CD4-positive, alpha-beta T cell treated with Interleukin-4 for 1 hour (primary cell): Measurements from ENCODE around the gene SGK2.

Experiments
- DNase-seq, 2 donors: peaks; one replicate each; pipeline ENCODE4 v3.0.0-alpha.2; 2020 to 2022

The SGK2 gene

DNA sequence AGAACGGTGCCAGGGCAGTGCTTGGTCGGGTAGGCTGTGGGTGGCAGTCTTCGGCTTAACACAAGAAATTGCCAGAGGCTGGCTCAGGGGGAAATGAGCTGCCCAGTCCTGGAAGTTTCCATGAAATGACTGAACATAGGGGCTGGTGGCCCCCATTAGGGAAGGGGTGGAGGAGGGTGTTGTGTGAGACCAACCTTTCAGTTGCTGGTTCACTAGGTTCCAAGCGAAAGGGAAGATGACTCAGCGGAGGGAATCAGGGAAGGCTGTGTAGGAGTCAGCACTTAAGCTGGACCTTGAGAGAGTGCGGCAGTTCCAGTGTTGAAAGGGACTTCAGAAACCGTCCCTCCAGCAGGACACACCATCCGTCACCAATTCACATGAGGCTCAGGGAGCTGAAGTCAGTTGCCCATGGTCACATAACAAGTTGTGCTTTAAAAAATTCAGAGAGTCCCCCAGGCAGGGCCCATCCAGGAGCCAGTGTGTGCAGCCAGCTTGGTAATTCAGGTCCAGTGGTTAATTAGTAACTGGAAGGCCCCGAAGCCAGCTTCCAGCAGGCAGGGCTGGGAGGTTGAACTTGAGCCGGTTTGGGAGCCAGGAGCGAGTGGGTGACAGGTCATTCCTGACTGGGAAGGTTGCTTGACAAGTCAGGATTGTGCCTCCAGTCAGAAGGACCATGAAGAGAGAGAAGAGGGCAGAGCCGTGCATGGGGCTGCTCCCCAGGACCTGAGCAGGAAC lies at the start of gene SGK2:
SGK2 (plus strand) TSS at position 616 of the 735 bp plus-strand sequence. CDS start 7,469 bp downstream, outside the sequence.
- no peak for DNase-seq

- no peak for DNase-seq
These were observed 46.9 kb upstream of the SGK2 start for GRCh38 chr20:43511879-43512278.

GRCh38 chr20:43513372-43513930 lies 45.4 kb upstream of the SGK2 start:
- no peak for DNase-seq

GRCh38 chr20:43513931-43514647 lies 44.7 kb upstream of the SGK2 start:
- DNase-seq = peak; percentile 97 to 98

GRCh38 chr20:43514648-43514999 lies 44.2 kb upstream of the SGK2 start:
- DNase-seq = no peak

- no peak for DNase-seq
These were observed 43.2 kb upstream of the SGK2 start for GRCh38 chr20:43515628-43516027.

DNA sequence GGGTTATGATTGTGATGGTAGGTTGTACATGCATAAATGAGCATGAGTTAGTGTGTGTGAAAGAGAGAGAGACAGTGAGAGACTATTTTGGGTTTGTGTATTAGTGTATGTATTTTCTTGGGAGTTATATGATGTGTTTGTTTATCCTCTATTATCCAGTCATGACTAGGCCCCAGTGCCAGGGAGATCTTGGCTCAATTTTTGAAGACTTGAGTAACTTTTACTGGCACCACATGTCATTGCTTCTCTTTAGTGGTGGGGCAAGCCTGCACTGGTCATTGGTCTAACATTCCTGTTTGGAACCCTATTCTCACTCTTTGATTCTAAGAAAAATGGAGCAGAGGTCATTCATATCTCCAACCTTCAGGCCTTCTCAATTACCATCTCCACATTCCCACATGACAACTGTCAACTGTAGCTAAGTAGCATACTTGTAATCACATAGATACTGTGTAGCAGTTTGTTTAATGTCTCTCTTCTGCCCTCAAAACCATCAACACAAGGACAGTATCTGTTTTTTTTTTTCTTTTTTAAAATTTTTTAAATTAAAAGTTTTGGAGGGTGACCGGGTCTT lies 42.5 kb upstream of the SGK2 start:
- no peak for DNase-seq

DNA sequence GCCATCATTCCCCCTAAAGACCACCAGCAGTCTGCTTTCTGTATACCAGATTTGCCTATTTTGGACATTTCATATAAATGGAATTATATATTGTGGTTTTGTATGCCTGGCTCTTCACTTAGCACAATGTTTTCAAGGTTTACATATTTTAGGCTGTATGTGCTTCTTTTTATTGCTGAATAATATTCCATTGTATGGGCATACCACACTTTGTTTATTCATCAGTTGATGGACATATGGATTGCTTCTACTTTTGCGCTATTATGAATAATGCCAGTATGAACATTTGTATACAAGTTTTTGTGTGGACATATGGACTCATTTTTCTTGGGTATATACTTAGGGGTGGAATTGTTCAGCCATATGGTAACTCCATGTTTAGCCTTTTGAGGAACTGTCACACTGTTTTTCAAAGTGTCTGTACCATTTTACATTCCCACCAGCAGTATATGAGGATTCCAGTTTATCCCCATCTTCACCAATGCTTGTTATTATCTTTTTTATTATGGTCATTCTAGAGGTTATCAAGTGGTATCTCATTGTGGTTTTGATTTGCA lies 38.7 kb upstream of the SGK2 start:
- DNase-seq = no peak

- no peak for DNase-seq
These were observed 33.8 kb upstream of the SGK2 start for GRCh38 chr20:43525021-43525420.

DNA sequence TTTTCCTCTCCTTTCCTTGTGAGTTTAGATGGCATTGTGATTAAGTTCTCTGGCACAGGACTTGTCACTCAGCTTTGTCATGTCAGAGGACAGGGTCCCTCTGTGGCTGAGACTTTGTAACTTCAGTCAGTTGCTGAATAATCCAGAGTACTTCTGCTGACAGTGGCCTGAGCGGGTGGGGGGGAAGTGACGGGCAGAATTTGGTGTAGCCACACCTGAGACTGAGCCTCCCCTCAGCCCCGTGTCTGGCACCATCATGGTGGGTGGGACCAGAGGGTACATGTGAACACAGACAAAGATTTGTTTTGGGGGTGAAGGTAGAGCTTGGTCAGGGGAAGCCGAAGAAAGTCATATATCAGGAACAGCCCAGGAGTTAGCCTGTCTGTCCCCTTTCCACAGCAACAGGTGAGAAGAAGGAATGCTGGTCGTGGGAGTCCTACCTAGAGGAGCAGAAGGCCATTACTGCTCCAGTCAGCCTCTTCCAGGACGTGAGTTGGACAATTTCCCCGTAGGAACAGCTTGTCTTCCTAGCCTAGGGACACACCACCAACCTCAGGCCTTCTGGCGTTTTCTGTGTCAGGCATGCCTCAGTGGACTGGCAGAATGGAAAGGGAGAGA lies 30.5 kb upstream of the SGK2 start:
- no peak for DNase-seq

GRCh38 chr20:43529051-43529450 lies 29.8 kb upstream of the SGK2 start:
- no peak for DNase-seq

DNA sequence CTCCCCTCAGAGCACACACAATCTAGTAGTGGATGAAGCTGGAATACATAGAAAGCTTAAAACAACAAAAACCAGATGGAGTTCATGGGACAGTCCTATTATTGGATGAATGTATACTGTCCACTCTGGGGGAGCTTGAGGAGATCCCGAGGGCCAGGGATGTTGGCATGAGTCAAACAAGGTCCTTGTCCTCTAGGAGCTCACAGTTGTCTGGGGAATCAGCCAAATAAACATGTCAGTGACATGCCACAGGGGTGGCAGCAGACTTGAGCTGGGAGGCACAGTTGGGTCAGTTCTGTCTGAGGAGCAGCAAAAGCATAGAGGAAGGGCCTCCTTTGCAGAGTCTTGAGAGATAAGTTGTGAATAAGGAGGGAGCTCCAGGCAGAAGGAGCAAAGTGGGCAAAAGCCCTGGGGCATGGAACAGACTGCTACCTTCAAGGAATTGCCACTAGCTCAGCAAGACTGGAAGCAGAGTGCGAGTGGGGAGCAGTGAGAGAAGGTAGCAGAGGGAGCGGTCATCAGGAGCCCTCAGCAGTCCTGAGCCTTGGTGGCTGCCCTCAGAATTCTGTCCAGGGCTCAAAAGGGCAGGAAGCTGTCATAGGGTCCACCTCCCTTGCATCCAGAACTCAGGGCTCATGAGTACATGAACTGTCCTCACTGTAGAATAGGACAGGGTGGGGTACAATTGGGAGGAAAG lies 29.2 kb upstream of the SGK2 start:
- DNase-seq = no peak

- DNase-seq = no peak
These were observed 28.3 kb upstream of the SGK2 start for GRCh38 chr20:43530321-43531090.

DNA sequence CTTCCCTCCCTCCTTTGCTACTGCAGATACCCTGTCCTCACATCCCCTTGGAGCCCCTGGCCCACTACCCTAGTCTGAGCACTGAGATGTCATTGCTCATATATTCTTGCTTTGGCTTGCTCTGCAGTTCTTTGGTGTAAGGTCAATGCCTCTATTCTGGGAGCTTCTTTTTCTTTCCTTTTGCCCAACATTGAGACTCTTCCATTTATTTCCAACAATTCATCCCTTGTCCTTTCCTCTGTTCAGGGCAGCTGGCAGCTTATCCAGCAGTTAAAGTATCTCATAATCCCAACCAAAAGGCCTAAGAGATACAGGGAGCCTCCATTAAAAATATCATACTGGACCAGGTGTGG lies 27.8 kb upstream of the SGK2 start:
- DNase-seq = no peak

- no peak for DNase-seq
These were observed 26.3 kb upstream of the SGK2 start for GRCh38 chr20:43532416-43533055.

- no peak for DNase-seq
These were observed 25.8 kb upstream of the SGK2 start for GRCh38 chr20:43533060-43533459.

DNA sequence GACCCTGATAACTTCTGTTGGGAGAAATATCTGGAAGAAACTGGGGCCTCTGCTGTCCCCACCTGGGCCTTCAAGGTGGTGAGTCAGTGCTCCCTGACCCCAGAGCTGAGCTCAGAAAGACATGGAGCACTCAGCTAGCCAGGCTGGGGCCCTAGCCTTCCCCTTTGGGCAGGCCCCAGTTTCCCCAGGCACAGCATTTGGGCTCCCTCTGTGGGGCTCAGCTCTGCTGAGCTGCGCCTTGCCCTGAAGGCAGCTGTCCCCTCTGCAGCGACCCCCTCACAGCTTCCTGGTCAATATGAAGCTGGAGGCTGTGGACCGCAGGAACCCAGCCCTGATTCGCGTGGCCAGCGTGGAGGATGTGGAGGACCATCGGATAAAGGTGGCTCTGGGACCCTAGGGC lies 24.8 kb upstream of the SGK2 start:
- DNase-seq = no peak

GRCh38 chr20:43534791-43535350 lies 24.0 kb upstream of the SGK2 start:
- no peak for DNase-seq

DNA sequence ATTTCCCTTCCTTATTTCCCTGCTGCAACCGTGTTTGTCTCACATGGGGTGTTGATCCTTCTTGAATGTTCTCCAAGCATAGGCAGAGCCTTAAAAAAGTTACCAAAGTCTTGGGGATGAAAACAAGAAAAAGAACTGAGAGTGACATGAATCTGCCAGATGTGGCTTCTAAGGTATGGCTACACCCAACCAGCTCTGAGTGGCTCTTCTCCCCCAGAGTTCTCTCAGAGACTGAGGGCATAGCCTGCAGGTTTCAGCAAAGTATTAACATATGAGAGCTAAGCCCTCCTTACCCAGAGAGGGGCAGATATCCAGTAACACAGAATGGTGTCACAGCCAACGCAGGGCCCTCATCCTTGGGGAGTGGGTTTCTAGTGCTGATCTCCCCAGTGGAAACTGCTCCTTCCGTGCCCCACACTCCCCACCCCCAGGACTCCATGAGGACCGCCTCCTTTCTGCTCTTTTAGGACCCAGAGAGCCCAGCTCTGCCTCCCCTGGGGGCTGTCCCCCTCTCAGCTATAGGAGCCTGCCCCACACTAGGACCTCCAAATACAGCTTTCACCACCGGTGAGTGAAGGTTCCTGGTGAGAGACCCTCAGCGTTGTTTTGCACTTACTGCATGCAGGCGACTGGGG lies 23.3 kb upstream of the SGK2 start:
- DNase-seq = no peak

- no peak for DNase-seq
These were observed 22.6 kb upstream of the SGK2 start for GRCh38 chr20:43536041-43536816.
